ENCODE data around the gene SLCO3A1. TPM values are rescaled to one million over a fixed set of nuclear protein-coding genes. Genes with fewer than 3 reads are reported as not detected.

Gene SLCO3A1
- total RNA-seq, 1 donor from 2014 or later = 6.3 TPM

GRCh38 chr15:91915576-91915975 lies 62.1 kb downstream of the SLCO3A1 start:
- DNase-seq (ENCODE audit: low read depth, low spot score) = no peak
- H3K27ac Mint-ChIP-seq (ENCODE audit: unreplicated experiment) = no peak overlapping the region
- H3K27me3 Mint-ChIP-seq (ENCODE audit: low read depth) = peaks cover 2% of the 10 kb centered on the region

GRCh38 chr15:91916051-91916450 lies 62.5 kb downstream of the SLCO3A1 start:
- DNase-seq (ENCODE audit: low read depth, low spot score) = no peak
- H3K4me3 Mint-ChIP-seq = no peak overlapping the region
- H3K36me3 Mint-ChIP-seq (ENCODE audit: low read depth) = no peaks in the 10 kb centered on the region
- H3K4me1 Mint-ChIP-seq = peaks cover 7% of the 10 kb centered on the region
- no peak overlapping the region for H3K27ac Mint-ChIP-seq (ENCODE audit: unreplicated experiment)
- H3K27me3 Mint-ChIP-seq (ENCODE audit: low read depth) = peaks cover 2% of the 10 kb centered on the region
- no peaks in the 10 kb centered on the region for H3K9me3 Mint-ChIP-seq
- TF ChIP-seq CTCF (conservative IDR thresholded peaks at IDR 0.05) = no peak

More at GRCh38 chr15:91915576-91915975, 62.1 kb downstream of the SLCO3A1 start:
- Mint-ChIP-seq H3K36me3 (ENCODE audit: low read depth) (no peaks in the 10 kb centered on the region), H3K4me3 (no peak overlapping the region), H3K9me3 (no peaks in the 10 kb centered on the region), H3K4me1 (peaks cover 7% of the 10 kb centered on the region)
- no peak for TF ChIP-seq CTCF (conservative IDR thresholded peaks at IDR 0.05)

- no peak for DNase-seq (ENCODE audit: low read depth, low spot score)
Observed at GRCh38 chr15:91917686-91918360, 64.3 kb downstream of the SLCO3A1 start.

GRCh38 chr15:91919014-91919534 lies 65.6 kb downstream of the SLCO3A1 start:
- no peak for TF ChIP-seq CTCF (conservative IDR thresholded peaks at IDR 0.05)
- Mint-ChIP-seq H3K4me3 (no peak overlapping the region), H3K27ac (ENCODE audit: unreplicated experiment) (no peak overlapping the region), H3K4me1 (no peaks in the 10 kb centered on the region), H3K27me3 (ENCODE audit: low read depth) (peaks cover 2% of the 10 kb centered on the region), H3K9me3 (no peaks in the 10 kb centered on the region), H3K36me3 (ENCODE audit: low read depth) (no peaks in the 10 kb centered on the region)
- no peak for DNase-seq (ENCODE audit: low read depth, low spot score)

More at GRCh38 chr15:91917686-91918360, 64.3 kb downstream of the SLCO3A1 start:
- Mint-ChIP-seq H3K4me3 (no peak overlapping the region), H3K4me1 (no peaks in the 10 kb centered on the region), H3K36me3 (ENCODE audit: low read depth) (no peaks in the 10 kb centered on the region), H3K27ac (ENCODE audit: unreplicated experiment) (no peak overlapping the region), H3K9me3 (no peaks in the 10 kb centered on the region), H3K27me3 (ENCODE audit: low read depth) (peaks cover 2% of the 10 kb centered on the region)
- no peak for TF ChIP-seq CTCF (conservative IDR thresholded peaks at IDR 0.05)

GRCh38 chr15:91921188-91921842 lies 67.8 kb downstream of the SLCO3A1 start:
- no peak for DNase-seq (ENCODE audit: low read depth, low spot score)
- Mint-ChIP-seq H3K4me1 (no peaks in the 10 kb centered on the region), H3K36me3 (ENCODE audit: low read depth) (no peaks in the 10 kb centered on the region), H3K4me3 (no peak overlapping the region), H3K27ac (ENCODE audit: unreplicated experiment) (no peak overlapping the region), H3K9me3 (no peaks in the 10 kb centered on the region), H3K27me3 (ENCODE audit: low read depth) (peaks cover 2% of the 10 kb centered on the region)
- no peak for TF ChIP-seq CTCF (conservative IDR thresholded peaks at IDR 0.05)
